HL-60/S4 treated with phorbol 12-myristate 13-acetate at 8.2 ng/mL for 4 days and 3 days (cell line): ENCODE results near the gene GNAT2.

Experiments used
- in situ Hi-C: fragments of 300-500 bp; cut with MboI; formaldehyde crosslinking; loops from 2 replicates; pipeline ENCODE4 v1.15.0; 2022; ENCODE audit warnings: low sequenced_read_pairs

GNAT2 gene

DNA sequence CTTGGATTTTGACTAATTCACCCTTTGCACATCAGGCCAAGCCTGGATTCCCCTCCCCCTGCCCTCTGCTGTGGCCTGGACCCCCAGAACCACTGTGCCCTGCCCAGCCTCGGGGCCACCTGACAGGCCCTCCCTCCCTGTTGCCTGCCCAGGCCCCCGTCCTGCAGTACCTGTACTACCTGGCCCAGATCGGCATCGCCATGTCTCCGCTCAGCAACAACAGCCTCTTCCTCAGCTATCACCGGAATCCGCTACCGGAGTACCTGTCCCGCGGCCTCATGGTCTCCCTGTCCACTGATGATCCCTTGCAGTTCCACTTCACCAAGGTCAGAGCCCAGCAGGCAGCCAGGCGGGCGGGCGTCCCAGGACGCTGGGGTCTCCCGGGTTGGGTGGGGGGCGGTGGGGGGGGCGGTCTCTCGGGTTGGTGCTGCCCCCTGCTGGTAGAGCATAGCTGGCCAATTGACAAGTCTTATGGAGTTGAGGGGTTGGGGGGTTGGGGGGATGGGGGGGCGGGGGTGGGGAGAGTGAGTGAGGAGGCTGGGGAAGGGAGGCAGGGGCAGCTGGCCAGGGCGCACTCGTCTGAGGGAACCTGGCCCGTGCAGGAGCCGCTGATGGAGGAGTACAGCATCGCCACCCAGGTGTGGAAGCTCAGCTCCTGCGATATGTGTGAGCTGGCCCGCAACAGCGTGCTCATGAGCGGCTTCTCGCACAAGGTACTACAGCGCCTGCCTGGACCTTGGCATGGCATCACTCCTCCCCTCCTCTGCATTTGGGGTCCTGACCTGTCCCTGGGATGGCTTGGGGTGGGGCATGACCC is 10.9 kb upstream of the GNAT2 start:
- in situ Hi-C loops, result loop anchor here (10.0 kb wide), 1 partner anchor 85 kb away; the partner anchor contains the start of gene GNAI3

- in situ Hi-C loops, result loop anchor here (10.0 kb wide), 1 partner anchor 85 kb away; the partner anchor contains the start of gene GNAI3
Measured at GRCh38 chr1:109629372-109630030, 10.1 kb upstream of the GNAT2 start.

GRCh38 chr1:109628540-109629321 is 9.3 kb upstream of the GNAT2 start:
- in situ Hi-C loops, result no loop called here

- in situ Hi-C loops, result no loop called here
Measured at GRCh38 chr1:109627692-109628399, 8.4 kb upstream of the GNAT2 start.

DNA sequence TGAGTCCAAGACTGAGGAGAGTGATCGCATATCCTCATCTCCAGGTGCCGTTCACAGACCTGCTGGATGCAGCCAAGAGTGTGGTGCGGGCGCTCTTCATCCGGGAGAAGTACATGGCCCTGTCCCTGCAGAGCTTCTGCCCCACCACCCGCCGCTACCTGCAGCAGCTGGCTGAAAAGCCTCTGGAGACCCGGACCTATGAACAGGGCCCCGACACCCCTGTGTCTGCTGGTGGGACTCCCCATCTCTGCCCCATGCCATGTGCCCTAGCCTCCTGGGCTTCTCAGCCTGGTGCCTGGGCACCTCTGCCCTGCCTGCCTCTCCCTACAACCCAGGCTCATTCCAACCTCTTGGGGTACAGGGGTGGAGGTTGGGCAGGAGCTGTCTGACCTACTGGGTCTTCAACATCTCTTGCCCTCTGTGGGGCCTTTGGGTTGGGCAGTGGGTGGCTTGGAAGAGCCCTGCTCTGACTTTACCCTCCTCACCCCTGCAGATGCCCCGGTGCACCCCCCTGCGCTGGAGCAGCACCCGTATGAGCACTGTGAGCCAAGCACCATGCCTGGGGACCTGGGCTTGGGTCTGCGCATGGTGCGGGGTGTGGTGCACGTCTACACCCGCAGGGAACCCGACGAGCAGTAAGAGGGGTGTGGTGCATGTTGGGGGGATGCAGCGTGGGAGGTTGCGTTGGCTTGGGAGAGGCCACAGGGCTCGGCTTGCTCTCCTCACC is 7.4 kb upstream of the GNAT2 start:
- in situ Hi-C loops, result no loop called here

DNA sequence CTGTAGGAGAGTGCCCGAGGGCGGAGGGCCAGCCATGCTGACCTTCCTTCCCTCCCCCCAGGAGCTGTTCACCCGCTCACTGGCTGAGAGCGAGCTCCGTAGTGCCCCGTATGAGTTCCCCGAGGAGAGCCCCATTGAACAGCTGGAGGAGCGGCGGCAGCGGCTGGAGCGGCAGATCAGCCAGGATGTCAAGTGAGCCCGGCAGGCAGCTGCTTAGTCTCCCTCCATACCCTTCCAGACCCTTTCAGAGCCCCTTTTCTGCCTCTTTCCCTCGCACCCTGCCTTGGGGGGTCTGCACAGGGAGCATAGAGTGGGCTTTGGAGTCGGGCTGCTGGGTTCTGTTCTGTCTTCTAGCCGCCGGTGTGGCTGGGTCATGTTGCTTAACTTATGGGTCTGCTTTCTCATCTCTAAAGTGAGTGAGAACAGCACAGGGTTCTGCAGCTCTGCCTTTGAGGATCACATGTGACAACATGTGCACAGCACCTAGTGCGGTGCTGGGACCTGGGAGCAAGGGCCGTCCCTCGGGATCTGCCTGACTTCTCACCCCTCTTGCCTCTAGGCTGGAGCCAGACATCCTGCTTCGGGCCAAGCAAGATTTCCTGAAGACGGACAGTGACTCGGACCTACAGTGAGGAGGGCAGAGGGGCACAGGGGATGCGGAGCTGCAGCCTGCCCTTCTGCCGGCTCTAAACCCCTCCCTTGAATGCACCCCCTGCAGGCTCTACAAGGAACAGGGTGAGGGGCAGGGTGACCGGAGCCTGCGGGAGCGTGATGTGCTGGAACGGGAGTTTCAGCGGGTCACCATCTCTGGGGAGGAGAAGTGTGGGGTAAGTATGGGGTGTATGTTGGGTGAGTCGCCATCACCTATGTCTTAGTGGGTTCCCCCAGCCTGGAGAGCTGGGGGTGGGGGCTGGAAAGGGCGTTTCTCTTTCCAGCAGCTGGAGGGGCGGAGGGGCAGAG is 6.5 kb upstream of the GNAT2 start:
- in situ Hi-C loops, result no loop called here

DNA sequence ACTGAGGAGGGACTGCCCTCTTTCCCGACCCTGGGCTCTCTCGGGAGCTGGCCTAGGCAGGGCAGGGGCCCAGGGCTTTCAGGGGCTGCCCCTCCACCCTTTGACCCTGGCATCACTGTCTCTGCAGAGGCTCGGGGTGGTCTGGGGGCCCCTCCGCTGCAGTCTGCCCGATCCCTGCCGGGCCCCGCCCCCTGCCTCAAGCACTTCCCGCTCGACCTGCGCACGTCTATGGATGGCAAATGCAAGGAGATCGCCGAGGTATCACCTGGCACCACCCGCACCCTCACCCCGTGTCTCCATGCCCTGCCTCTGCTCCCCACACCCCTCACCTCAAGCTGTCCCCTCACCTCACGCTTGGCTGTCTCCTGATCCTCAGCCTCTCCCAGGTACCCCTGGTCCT is 5.8 kb upstream of the GNAT2 start:
- in situ Hi-C loops, result no loop called here

DNA sequence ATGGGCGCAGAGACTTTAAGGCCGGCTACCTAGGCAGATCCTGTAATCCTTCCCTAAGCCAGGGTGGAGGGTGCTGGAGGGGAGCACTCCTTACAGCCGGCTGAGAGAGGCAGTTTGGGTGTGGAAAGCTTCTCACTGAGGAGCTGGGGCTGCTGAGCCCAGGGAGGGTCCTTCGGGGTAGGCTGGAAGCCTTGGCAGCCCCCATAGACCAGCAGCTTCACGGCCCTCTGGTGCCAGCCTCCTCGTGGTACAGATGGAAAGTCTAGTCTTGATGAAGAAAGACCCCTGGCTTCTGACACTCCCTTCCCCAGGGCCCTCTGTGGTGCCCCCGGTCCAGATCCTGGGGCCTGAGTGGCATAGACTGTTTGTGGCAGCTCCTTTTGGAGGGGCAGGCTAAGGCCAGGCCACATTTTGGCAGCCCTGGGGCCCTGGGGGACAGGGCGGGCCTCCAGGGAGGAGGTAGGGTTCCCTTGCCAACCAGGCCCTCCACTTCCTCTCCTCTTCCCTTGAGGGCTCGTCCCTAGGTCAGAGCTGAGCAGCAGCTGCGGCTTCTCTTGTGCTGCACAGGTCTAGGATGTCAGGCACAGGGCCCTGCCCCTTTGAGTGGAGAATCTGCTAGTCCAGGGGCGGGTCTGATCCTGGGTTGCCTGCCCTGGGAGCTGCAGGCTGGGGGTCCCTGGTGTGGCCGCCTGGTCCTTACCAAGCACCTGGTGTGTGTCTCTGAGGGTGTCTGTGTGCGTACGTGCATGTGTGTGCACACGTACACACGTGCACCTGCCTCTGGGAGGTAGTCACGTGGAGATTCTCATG is 5.0 kb upstream of the GNAT2 start:
- in situ Hi-C loops, result no loop called here

- in situ Hi-C loops, result no loop called here
Measured at GRCh38 chr1:109623601-109624161, 4.3 kb upstream of the GNAT2 start.

DNA sequence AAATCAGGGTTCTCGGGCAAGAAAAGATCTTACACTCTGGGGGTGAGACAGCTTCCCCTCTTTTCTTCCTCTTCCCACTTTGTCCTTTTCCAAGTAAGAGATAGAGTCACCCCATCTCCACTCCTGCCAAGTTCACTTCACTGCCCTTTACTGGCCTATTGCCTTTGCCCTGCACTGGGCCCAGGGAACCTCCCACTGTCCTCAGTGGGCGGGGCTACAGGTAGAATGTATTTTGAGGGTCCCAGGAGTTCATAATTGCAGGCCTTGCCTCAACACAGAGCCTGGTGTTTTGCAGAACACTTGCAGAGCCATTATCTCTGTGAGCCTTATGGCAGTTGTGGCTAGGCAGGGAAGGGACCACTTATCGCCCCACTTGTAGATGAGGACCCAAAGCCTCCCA is 3.5 kb upstream of the GNAT2 start:
- in situ Hi-C loops, result no loop called here

DNA sequence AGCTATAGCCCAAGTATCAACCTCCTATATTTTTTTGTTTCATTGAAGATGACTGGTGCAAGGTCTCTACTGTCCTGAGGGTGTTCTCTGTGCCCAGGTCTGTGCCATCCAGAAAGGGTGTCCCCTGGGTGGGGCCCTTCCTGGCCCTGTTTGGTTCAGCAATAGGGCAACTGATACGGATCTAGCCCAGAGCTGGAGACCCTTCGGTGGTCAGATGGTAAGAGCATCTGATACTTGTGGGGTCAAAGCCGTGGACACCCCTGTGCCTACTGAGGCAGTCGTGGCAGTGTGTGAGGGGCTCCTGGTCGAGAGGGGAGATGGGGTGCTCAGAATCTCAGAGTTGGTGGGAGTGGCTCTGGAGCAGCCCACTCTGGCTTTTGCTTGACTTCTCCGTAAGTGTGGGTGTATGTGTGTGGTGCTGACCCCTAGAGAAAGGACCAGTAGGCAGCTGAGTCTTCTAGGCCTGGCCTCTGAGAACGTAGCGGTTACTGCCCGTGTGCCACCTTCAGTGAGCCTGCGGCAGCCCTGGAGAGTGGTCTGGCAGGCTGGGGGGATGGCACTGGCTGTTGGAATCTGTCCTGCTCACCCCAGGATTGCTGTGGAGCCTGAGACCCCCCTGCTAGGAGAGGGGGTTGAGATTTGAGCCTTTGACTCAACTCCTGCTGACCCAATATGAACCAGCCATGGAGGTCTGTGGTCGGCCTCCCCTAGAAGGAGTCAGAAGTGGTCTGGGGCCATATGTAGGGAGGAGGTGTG is 2.9 kb upstream of the GNAT2 start:
- in situ Hi-C loops, result no loop called here

GRCh38 chr1:109621379-109622136 is 2.1 kb upstream of the GNAT2 start:
- in situ Hi-C loops, result no loop called here

DNA sequence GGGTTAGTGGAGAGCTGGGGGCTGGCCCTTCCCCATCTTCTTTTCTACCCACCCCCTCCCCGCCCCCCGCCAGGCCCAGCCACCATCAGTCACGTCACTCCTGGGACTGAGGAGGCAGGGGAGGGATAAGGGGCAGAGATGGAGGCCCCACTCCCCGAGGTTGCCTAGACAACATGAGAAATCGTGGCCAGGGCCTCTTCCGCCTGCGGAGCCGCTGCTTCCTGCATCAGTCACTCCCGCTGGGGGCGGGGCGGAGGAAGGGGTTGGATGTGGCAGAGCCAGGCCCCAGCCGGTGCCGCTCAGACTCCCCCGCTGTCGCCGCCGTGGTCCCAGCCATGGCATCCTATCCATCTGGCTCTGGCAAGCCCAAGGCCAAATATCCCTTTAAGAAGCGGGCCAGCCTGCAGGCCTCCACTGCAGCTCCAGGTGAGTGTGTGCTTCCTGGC is 1.4 kb upstream of the GNAT2 start:
- in situ Hi-C loops, result no loop called here

DNA sequence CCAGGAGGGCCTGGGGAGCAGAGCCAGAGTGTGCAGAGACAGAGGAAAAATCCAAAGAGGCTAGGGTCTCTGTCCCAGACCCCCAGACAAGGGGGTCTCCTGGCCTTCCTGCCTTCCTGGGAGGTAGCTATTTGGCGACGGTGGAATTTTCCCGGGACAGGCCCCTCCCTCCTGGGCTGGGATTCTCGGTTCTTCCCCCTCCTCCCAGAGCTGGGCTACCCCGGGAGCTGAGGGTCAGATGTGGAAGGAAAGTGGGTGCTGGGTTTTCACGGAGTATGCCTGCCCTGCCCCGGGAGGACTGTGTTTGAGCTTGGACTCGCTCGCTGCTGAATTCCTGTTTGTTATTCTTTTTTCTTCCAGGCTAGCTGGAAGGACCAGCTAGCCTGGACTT is 980 bp upstream of the GNAT2 start:
- in situ Hi-C loops, result no loop called here

DNA sequence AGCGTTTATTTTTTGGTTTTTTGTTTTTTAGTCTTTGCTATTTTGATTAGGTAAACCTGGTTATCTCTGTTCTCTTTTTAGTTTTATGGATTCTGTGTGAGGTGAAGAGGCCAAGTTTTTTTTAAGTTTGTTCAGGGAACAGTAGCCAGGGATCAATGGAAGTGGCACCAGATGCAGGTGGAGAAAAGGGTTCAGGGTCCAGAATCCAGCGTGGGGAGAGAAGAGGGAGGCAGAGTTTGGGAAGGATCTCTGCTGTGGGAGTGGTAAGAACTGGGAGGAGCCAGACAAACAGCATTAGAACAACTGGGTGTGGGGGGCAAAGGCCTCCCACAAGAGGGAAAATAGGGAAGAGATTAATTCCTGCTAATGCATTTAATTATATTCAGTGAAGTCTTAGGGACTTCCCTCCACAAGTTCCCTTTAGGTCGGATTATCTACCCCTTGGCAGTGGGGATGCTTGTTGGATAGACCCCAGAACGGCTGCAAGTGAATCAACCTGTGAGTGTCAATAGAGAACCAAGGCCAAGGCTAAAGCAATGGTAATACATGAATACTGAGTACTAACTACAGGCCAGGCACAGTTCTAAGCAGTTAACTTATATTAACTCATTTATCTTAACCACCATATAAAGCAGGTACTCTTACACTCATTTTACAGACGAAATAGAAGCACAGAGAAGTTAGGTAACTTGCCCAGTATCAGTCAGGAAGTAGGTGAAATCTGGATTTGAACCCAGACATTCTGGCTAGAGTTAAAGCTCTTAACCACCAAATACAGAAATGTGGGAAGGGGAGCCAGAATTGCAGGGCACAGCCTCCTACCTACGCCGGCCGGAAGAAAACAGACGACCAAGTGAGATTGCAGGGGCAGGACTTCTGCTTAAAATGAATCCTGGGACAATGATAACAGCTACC is 498 bp downstream of the GNAT2 start:
- in situ Hi-C loops, result no loop called here
